HG02852 (cell line): ENCODE data around the gene CDC25B.
"Not testable (repeated sequence)": the region's sequence is repeated elsewhere in the genome, so short reads cannot be mapped to it uniquely, and the experiment has no call there.

Source experiments
- ATAC-seq: cut with Tn5 transposase; IDR thresholded peaks from one replicate; pipeline ENCODE4 v1.9.1; 2021; ENCODE audit warnings: mild to moderate bottlenecking, moderate library complexity; ENCODE audit not compliant: unreplicated experiment

CDC25B gene

GRCh38 chr20:3821996-3822395 is 25.9 kb downstream of the CDC25B start:
- no peak for ATAC-seq

GRCh38 chr20:3823881-3824280 is 27.8 kb downstream of the CDC25B start:
- no peak for ATAC-seq

- ATAC-seq, result no peak
Observed at GRCh38 chr20:3825526-3825925, 29.4 kb downstream of the CDC25B start.

GRCh38 chr20:3826420-3826819 is 30.3 kb downstream of the CDC25B start:
- ATAC-seq, result no peak

GRCh38 chr20:3828798-3829197 is 32.7 kb downstream of the CDC25B start:
- ATAC-seq, result no peak

GRCh38 chr20:3829891-3830290 is 33.8 kb downstream of the CDC25B start:
- not testable (repeated sequence) for ATAC-seq

GRCh38 chr20:3836132-3836531 is 40.0 kb downstream of the CDC25B start:
- no peak for ATAC-seq

GRCh38 chr20:3839328-3839727 is 43.2 kb downstream of the CDC25B start:
- no peak for ATAC-seq

- not testable (repeated sequence) for ATAC-seq
Observed at GRCh38 chr20:3840201-3840600, 44.1 kb downstream of the CDC25B start.

- no peak for ATAC-seq
Observed at GRCh38 chr20:3842348-3842930, 46.3 kb downstream of the CDC25B start.

GRCh38 chr20:3843490-3843889 is 47.4 kb downstream of the CDC25B start:
- ATAC-seq, result no peak

GRCh38 chr20:3843990-3844619 is 48.0 kb downstream of the CDC25B start:
- not testable (repeated sequence) for ATAC-seq

- no peak for ATAC-seq
Observed at GRCh38 chr20:3846378-3846739, 50.2 kb downstream of the CDC25B start.

GRCh38 chr20:3846740-3847428 is 50.8 kb downstream of the CDC25B start, which contains the start of gene MAVS:
Gene MAVS (plus strand): TSS chr20:3846834. CDS start chr20:3854625, 7,791 bp downstream.
- ATAC-seq, result peak; percentile 85

GRCh38 chr20:3847429-3847940 is 51.4 kb downstream of the CDC25B start:
- ATAC-seq, result no peak

- ATAC-seq, result no peak
Observed at GRCh38 chr20:3848565-3848964, 52.5 kb downstream of the CDC25B start.

- no peak for ATAC-seq
Observed at GRCh38 chr20:3854462-3854871, 58.4 kb downstream of the CDC25B start.
